ENCODE measurements around the gene KANSL1.
"Not testable (repeated sequence)": the region's sequence is repeated elsewhere in the genome, so short reads cannot be mapped to it uniquely, and the experiment has no call there.

- TF ChIP-seq CTCF, POLR2A (IDR thresholded peaks at IDR 0.05): not testable (repeated sequence)
Observed at GRCh38 chr17:46225274-46225794, 32.1 kb upstream of the KANSL1 start.
